Measurements from ENCODE around the gene P4HTM.

The P4HTM gene

DNA sequence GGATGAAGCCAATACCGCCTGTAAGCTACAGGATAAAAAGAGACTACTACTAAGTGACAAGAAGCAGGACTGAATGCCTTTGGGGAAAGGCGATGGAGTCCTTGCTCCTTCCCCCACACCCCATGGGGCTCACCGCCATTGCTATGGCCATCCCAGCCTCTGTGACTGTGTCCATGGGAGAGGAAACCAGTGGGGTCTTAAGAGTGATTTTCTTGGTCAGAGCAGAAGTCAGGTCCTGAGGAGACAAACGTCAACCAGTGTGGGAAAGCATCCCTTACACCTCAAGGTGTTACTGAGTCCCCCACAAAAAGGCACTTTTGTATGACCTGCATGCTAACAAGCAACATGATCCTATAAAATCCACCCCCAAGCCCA lies 38.2 kb downstream of the P4HTM start:
- TF ChIP-seq, protein P1, sequence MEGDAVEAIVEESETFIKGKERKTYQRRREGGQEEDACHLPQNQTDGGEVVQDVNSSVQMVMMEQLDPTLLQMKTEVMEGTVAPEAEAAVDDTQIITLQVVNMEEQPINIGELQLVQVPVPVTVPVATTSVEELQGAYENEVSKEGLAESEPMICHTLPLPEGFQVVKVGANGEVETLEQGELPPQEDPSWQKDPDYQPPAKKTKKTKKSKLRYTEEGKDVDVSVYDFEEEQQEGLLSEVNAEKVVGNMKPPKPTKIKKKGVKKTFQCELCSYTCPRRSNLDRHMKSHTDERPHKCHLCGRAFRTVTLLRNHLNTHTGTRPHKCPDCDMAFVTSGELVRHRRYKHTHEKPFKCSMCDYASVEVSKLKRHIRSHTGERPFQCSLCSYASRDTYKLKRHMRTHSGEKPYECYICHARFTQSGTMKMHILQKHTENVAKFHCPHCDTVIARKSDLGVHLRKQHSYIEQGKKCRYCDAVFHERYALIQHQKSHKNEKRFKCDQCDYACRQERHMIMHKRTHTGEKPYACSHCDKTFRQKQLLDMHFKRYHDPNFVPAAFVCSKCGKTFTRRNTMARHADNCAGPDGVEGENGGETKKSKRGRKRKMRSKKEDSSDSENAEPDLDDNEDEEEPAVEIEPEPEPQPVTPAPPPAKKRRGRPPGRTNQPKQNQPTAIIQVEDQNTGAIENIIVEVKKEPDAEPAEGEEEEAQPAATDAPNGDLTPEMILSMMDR (IDR thresholded peaks at IDR 0.05; ENCODE audit: low read depth, low read length): no peak
- no peak for DNase-seq (ENCODE audit: low read depth in 2 of 2)
- peak overlapping the region; percentile 91 to 93 for H3K4me3 ChIP-seq (replicated peaks in 1 of 2; ENCODE audit: low read depth in 2 of 2, low read length in 2 of 2)

DNA sequence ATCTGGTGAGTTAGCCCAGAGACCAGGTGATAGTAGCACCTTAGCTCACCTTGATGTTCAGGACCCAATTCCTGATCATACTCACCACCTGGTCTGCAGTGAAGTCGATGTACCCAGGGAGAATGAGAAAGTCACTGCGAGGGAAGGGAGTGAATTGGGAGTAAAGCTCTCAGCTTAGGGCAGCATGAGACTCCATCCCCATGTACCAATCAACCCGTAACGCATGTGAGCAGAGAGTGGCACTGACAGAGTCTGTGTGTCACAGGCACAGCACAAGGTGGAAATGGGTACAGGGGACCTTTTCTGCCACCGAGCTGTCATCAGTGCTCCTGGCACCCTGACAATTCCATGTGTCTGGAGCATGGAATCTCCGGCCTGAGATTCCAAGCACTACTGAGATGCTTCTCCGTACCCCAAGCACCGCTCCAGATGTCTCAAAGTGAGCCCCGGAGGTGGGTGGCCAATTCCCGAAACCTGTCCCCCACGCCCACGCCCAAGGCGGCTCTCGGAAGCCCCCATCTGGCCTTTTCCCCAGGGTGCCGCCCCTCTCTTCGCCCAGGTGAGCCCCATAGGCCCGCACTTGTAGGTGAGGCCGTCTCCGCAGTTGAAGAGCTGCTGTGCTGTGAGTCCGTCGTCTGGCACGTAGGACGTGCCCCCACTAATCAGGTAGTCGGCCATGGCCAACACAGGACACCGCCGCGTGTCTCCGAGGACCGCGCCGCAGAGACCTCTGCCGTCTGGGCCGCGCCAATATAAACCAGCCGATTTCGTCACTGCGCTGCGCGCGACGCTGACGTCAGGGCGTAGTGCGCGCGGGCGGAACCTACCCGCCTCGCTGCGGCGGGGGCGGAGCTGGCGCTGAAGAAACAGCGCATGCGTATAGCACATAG lies 38.9 kb downstream of the P4HTM start, which contains the start of gene IMPDH2:
TSS of gene IMPDH2 (minus strand) at position 726 of the 890 bp plus-strand sequence. CDS start at position 678, 48 bp downstream.
- peak within 1 kb of the TSS; percentile 91 to 93 for H3K4me3 ChIP-seq (replicated peaks in 1 of 2; ENCODE audit: low read depth in 2 of 2, low read length in 2 of 2)
- TF ChIP-seq, protein P1 (IDR thresholded peaks at IDR 0.05; ENCODE audit: low read depth, low read length): no peak
- peak; percentile 93 to 95 for DNase-seq (ENCODE audit: low read depth in 2 of 2)

GRCh38 chr3:49029563-49029884 lies 39.5 kb downstream of the P4HTM start:
- TF ChIP-seq, protein P1 (IDR thresholded peaks at IDR 0.05; ENCODE audit: low read depth, low read length): no peak
- DNase-seq (ENCODE audit: low read depth in 2 of 2): no peak
- H3K4me3 ChIP-seq (replicated peaks in 1 of 2; ENCODE audit: low read depth in 2 of 2, low read length in 2 of 2): no peak overlapping the region

DNA sequence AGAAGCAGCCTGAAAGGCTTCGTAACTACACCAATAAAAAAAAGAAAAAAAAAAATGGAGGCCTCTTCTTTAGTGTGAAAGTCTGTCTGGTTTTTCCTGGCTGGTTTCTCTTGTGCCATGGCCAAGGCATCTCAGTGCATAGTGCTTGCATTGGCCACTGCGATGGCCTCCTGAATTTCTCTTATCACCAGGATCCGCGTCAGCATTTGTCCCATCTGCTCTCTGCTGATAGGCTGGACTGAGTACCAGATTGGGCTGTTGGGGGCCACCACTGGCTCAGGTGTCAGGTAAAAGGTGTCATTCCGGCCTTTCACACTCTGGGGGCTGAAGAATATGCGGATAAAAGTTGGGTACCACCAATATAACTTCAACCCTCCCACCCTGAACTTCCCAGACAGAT lies 40.3 kb downstream of the P4HTM start:
- no peak for DNase-seq (ENCODE audit: low read depth in 2 of 2)
- TF ChIP-seq, protein P1 (IDR thresholded peaks at IDR 0.05; ENCODE audit: low read depth, low read length): no peak
- H3K4me3 ChIP-seq (replicated peaks in 1 of 2; ENCODE audit: low read depth in 2 of 2, low read length in 2 of 2): no peak overlapping the region

GRCh38 chr3:49032646-49033304 lies 42.7 kb downstream of the P4HTM start:
- H3K4me3 ChIP-seq (replicated peaks in 1 of 2; ENCODE audit: low read depth in 2 of 2, low read length in 2 of 2): no peak overlapping the region
- TF ChIP-seq, protein P1 (IDR thresholded peaks at IDR 0.05; ENCODE audit: low read depth, low read length): no peak
- peak in 1 of 2 donors; percentile 51 for DNase-seq (ENCODE audit: low read depth in 2 of 2)

GRCh38 chr3:49034650-49035049 lies 44.6 kb downstream of the P4HTM start:
- DNase-seq (ENCODE audit: low read depth in 2 of 2): no peak
- TF ChIP-seq, protein P1 (IDR thresholded peaks at IDR 0.05; ENCODE audit: low read depth, low read length): no peak
- H3K4me3 ChIP-seq (replicated peaks in 1 of 2; ENCODE audit: low read depth in 2 of 2, low read length in 2 of 2): no peak overlapping the region
